HG02588 (cell line): Measurements from ENCODE around the gene GMPPA.

Source experiments
- ATAC-seq: cut with Tn5 transposase; IDR thresholded peaks from one replicate; pipeline ENCODE4 v1.9.1; 2021; ENCODE audit warnings: mild to moderate bottlenecking, moderate library complexity; ENCODE audit not compliant: unreplicated experiment

GMPPA gene

DNA sequence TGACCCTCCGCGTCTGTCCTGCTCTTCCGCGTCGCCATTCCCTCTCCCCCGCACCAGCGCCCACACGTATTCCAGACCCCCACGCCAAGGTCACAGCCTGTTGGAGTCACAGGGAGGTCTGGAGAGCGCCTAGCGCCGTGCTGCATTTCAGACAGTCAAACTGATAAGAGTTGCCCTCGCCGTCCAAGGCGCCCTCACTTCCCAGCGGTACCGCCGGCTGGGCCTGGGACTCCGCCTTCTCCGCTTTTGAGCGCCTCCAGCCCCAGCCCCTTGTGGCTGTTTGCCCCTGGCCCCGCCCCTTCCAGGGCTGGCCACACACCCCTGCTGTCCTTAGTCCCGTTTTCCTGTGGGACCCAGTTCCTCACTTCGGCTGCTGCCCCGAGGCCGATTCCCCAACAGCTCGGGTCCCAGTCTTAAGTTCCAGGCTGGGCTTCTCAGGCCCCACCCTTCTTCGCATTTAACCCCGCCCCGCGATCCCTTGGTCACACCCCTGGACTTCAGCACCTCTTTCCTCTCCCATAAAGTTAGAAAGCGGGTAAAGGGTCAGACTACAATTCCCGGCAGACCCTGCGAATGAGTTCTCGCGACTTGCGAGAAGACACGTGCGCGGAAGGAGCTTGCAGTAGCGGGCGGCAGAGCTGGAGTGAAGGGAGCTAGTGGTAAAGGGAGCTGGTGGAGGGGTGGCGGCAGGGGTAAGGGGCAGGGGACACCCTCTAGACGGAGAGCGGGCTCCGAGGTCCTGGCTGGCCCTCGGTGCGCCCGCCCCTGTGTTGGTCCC is at the start of gene GMPPA:
Gene GMPPA, plus strand, starts transcription at position 612 of the 778 bp plus-strand sequence. CDS start 1,085 bp downstream, outside the sequence.
- ATAC-seq = peak; percentile 92

DNA sequence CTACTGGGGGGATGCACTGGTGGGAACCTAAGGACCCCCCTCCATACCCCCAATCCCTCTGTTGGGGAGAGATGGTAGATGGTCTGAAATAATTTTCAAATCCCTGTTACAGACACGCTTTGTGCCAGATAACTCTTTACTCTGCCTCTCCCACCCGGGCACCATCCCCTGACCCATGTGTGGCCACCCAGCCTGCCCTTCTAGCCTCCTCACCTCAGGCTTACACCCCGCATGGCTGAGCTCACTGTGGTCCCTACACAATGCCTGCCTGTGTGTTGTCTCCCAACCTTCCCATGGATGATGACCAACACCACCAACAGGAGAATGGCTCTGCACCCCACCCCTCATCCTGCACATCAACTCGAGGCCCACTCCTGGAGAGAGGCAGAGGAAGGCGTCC is 49.1 kb upstream of the GMPPA start:
- no peak for ATAC-seq

DNA sequence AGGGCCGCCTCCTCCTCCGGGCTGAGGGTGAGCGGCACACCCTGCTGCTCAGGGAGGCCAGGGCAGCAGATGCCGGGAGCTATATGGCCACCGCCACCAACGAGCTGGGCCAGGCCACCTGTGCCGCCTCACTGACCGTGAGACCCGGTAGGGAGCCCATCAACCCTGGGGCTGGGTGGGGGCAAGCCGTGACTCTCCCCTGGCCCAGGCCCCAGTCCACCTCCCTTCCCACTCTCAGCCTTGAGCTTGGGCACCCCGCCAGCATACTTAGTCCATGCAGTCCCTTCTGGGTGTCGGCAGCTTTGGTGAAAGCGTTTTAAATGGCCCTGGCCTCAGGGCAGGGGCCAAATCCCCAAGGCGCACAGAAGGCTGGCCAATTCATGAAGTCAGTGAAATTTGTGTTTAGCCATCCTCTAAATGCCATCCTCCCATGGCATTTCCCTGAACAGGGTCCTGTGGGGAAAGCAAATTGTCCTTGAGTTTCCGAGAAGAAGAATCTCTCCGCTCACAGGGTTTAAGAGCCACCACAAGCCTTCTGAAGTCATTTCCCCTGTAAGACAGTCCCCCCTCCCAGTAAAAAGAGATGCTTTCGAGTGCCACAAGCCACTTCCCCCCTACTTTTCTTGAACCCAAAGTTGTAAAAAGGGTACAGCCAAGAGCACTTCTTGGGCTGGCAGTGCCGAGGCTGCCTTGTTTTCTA is 46.9 kb upstream of the GMPPA start:
- ATAC-seq = no peak

DNA sequence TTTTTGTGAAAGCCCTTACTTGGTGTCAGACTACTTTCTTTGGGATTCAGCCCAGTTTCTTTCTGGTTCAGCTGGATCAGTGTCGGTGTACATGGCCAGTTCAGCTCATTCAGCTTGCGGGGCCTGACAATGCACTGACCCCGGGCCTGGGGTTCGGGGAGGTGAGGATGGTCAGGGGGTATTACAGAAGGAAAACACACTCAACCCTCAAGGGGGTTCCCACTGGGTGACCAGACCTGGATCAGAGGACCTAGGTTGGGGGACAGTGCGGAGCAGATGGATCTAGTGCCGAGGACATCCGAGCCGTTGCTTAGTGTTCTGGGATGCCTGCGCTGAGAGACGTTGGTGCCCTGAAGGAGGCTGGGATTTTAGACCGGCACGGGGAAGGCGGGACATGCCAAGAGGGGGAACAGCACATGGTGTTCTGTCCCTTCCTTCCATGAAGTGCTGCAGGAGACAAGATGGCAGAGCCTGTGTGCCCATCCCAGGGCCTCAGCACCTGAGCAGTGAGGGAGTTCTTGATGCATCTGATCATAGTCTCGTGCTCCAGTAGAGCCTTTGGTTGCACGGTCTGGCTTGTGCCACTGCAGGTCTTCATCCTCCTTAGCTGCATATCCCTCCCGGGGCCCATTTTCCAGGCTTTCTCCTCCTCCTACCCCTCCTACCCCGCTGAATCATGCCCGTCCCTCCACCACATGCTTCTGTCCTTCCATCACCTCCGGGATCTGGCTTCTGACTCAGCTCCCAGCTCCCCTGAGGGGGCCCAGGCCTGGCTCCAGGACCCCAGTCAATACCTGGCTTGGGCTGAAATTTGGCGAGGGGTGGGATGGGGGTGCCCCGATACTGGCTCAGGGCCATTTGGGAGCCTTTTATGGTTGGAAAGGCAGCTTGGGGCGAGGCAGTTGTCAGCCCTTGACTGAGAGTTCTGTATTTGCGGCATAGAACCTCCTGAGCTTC is 46.1 kb upstream of the GMPPA start:
- no peak for ATAC-seq

DNA sequence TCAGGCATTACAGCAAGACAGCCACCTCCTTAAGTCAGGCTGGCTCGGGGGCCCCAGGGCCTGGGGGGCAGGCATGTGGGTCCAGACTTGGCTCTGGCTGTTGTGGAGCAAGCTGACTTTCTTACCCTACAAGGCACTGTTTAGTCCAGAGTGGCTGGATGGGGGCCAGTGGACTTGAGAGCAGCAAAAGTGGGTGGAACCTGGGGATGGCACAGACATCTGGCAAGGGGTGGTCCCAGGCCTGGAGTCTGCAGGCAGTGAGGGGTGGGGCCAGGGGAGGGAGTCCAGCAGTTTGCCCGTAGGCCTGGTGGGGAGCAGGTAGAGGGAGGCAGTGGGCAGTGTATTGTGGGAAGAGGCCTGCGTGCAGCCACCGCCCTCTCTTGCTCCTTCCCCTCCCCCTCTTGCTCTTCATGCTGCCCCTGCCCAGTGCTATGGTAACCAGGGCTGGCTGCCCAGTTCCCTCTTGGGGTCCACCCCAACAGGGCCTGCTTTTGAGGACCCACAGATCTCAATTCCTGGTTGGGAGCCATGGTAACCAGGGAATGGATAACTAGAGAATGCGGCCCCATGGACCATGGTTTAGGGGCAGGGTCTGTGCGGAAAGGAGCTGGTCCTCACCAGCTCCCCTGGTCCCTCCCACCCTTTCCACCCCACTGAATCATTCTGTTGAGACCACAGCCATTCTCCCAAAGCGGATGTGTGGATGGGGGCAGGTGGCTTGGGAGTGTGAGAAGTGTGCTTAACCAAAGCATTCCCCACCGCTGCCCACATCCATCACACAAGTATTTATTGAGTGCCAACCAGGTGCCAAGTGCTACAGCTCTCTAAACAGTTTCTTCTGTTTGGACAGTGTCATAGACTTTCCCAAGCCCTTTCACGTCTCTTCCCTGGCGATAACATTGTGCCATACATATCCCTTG is 44.8 kb upstream of the GMPPA start:
- no peak for ATAC-seq

DNA sequence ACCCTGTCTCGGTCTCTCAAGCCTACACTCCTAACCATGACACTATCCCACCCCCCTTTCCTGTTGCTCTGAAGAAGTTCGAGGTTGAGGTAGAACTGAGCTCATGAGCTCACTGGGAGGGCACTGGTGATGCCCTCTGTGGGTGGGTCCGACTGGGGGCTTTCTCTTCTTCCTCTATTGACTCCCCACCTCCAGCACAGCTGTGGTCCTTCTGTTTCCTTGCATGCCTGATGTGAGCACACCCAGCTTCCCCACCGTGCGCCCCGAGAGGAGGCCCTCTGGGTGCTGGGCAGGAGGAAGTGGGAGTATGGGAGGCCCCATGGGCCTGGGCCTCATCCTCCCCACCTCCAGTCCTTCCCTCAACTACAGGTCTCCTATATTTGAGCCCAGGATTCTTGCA is 43.1 kb upstream of the GMPPA start:
- no peak for ATAC-seq

DNA sequence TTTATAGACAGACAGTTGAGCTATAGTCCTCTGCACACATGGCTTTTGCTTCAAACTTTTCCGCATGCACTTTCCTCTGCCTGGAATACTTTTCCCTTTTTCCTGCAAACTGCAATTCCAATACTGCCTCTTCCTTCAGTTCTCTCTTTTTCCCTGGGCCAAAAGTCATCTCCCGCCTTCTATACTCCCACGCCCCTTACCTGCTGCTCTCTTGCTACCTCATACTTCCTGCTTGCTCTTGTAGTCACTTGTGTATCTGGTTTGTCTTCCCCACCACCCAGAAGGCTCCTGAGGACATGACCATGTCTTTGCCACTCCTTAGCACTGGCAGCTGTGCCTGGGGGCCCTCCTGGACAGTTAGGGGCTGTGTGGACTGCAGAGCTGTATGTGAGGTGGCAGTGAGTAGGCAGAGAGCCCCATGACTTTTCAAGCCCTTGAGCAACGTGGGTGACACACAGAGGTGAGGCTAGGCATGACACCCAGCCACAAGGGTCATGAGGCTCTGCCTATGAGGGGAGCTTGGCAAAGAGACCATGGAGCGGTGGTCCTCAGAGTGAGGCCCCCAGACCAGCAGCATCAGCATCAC is 40.8 kb upstream of the GMPPA start:
- no peak for ATAC-seq

DNA sequence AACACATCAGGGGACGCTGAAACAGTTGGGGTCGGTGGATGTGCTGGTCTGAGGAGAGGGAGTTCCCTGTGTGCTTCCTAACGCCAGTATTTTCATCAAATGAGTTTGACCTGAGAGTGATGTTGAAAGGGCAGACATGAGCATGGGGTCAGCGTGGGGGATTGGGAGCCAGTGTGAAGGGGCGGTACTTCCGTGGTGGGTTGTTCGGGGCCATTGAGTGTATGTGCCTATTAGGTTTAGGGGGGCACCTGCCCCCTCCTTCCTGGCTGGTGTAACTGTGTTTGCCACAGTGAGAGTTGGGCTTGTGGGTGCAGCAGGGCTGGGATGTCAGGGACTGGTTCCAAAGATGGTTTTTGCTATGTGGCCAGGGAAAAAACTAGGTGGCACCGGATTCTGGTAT is 39.7 kb upstream of the GMPPA start:
- no peak for ATAC-seq

DNA sequence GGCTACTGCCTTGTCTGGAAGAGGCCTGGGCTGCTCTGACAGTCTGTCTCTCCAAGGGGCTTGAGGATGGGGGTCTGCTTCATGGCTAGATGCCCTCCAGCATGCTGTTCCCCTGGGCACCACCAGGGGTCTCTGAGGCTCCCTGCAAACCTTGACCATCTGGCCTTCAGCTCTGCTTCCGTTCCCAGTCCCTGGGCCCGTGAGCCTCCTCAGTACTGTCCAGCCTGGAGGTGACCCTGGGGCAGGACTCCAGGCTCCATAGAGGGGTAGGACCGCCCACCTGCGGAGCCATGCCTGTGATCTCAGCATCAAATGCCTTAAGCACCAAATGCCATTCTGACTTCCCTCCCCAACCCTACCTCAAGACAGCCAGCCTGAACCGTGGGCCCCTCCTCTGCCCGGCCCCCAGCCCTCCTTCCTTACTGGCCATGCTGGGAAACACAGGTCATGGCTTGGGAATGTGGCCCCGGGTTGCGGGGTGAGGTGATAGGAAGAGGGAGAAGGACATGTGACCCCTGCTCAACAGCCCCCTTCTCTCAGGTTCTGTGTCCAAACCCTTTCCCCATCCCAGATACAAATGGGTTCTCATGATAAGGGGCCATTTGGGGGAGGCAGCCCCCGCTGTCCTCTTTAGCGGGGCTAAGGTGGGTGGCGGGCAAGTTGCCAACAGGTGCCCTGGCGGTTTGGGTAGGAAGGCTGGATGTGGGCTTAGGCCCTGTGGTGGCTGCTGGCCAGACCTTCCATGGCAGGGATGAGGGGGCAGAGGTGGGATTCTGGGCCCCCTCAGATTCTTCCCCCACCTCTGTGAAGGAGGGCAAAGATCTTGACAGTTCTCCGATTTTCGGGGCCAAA is 39.0 kb upstream of the GMPPA start:
- no peak for ATAC-seq

DNA sequence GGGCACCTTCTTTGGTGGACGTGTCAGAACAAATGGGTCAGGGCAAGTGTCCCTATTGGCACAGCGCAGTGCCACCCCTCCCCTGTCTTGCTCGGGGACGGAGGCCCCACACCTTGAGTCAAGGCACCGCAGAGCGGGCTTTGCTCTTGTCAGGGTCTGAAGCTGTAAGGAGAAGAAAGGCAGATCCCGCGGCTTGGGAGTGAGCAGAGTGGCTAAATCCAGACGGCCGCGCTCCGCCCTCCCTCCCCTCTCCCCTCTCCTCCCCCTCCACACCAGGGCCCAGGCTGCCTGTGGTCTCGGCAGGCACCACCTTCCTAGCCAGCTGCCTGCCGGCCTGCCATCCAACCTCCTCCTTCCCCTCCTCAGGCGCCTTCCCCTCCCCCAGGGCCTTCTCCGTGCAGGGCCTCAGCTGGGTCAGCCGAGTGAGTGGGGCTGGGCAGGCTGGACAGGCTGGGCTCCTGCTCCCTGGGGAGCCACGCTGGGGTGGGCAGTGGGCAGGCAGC is 38.2 kb upstream of the GMPPA start:
- ATAC-seq = no peak

DNA sequence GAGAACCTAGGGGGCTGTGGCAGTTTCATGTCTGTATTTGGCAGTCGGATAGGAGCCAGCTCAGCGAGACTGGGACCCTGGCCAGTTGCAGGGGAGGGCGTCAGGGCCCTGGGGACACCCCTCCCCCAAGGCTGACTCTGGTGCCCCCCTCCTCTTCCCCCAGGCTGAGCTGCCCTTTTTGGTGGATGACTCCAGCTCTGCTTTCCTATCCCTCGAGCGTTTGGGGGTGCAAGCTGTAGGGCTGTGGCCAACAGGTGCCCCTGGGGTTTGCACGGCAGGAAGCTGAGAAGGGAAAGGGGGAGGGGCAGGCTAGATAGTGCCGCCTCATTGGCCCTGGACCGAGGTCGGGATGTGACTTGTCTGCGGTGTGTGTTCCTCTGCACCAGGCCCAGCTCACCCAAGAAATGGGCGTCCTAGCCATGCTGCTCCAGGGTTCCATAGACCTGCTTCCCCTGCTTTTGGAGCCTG is 37.6 kb upstream of the GMPPA start:
- no peak for ATAC-seq

DNA sequence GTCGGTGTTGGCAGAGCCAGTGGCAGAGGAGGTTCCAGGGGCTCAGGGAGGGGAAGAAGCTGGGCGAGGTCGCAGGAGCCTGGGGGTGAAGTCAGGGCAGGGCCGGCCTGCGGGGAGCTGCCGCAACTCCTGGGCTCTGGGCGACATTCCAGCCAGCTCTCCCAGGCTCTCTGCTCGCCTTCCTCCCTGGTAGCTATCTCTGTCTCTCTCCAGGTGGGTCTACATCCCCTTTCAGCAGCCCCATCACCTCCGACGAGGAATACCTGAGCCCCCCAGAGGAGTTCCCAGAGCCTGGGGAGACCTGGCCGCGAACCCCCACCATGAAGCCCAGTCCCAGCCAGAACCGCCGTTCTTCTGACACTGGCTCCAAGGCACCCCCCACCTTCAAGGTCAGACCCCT is 37.0 kb upstream of the GMPPA start:
- ATAC-seq = no peak

DNA sequence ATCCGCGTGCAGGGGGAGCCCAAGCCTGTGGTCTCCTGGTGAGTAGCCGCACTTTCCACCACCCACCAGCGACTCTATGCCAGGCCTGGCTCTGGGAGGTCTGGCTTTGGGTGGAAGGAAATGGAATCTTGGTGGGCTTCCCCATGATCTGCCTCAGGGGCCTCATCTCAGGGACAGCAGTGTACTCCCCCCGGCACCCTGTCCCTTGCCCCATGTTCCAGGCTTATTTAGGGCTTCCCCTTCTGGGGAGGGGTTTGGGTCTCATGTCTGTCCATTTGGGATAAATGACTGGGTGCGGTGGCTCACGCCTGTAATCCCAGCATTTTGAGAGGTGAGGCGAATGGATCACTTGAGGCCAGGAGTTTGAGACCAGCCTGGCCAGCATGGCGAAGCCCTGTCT is 36.3 kb upstream of the GMPPA start:
- no peak for ATAC-seq

DNA sequence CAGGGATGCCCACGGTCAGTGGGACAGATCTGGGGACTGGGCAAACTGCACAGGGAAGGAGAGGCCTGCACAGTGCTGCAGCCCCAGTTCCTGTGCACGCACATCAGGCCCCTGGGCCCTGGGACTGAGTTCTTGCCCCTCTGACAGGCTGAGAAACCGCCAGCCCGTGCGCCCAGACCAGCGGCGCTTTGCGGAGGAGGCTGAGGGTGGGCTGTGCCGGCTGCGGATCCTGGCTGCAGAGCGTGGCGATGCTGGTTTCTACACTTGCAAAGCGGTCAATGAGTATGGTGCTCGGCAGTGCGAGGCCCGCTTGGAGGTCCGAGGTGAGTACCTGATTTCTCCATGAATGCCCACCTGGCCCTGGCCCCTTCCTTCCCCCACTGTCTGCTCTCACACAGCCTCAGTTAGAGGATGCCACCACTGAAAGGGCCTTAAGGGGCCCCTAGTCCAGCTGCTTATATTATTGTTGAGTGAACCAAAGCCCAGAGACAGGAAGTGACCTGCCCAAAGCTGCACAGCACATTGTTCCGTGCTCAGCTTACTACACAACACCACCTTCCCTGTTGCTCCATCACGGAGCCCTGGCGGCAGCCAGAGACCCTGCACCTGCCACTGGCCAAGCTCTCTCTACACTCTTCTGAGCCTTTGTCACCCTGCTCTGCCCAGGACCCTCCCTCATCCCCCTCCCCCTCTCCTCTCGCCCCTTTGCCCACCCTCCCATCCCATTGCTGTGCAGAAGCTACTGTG is 34.2 kb upstream of the GMPPA start:
- no peak for ATAC-seq

DNA sequence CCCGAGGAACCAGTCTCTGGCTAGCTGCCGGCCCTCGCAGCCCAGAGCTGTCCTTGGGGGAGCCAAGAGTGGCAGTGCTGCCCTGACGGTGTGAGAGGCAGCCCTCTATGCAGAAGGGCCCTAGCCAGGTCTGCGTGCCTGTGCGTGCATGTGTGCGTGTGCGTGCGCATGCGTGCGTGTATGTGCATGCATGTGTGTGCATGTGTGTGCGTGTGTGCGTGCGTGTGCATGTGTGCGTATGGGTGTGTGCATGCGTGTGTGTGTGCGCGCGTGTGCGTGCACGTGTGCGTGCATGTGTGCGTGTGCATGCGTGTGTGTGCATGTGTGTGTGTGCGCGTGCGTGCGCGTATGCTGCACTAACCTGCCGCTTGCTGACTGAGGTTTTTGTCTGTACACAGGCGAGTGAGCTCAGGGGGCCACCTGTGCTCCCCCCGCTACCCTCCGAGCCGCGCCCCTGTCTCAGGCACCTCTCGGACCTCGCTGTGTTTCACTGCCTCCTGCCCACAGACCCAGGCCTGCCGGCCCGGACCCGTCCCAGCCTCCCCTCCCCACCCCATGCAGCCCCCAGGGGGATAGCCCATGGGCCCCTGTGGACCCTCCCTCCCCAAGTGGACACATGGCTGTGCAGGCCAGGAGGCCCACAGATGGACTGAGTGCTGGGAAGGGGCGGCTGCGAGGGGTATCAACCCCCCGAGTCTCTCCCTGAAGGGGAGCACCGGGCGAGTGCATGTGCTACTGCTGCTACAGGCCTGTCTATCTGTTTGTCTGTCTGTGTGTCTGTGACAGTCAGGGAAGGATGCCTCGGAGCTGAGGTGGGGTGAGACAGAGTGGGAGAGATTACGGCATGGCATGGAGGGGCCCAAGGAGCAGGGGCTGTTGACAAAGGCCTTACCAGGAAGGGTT is 32.8 kb upstream of the GMPPA start:
- ATAC-seq = no peak

DNA sequence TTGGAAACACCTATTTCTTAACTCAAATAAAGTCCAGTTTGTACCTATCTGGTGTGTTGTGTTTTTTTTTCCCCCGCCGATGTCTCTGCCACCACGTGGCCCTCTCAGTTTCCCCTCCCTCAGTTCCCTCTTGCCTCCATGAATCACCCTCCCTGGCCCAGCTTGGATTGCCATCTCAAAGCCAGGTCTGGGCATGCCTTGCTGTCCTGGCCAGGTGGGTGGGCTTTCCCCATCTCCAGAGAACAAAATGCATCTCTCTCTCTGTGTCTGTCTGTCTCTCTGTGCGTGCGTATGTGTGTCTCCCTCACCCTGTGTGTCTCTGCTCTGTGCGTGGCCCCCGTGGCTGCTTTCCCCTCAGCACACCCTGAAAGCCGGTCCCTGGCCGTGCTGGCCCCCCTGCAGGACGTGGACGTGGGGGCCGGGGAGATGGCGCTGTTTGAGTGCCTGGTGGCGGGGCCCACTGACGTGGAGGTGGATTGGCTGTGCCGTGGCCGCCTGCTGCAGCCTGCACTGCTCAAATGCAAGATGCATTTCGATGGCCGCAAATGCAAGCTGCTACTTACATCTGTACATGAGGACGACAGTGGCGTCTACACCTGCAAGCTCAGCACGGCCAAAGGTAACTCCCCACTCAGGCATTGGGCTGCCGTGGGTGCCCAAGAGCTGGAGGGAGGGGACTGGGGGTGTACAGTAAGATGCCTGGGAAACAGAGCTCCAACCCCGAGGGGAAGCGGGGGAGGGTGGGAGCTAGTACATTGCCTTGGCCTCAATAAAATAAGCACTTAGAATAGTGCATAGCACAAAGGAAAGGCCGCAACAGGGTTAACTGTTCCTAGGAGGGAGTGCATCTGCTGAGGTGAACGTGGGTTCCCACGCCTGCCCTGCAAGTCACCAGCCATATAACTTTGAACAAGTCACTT is 31.6 kb upstream of the GMPPA start:
- no peak for ATAC-seq
